Activated naive CD8-positive, alpha-beta T cell (primary cell): ENCODE results near the gene RSPH6A.
"Not testable (repeated sequence)": the region's sequence is repeated elsewhere in the genome, so short reads cannot be mapped to it uniquely, and the experiment has no call there.

Experiments used
- H3K27ac Mint-ChIP-seq: one replicate; pipeline ENCODE4 v1.8.0; 2021; ENCODE audit warnings: mixed read lengths
- H3K27me3 Mint-ChIP-seq: one replicate; pipeline ENCODE4 v1.8.0; 2021; ENCODE audit warnings: mixed read lengths
- H3K36me3 Mint-ChIP-seq: one replicate; pipeline ENCODE4 v1.8.0; 2021; ENCODE audit warnings: mixed read lengths
- H3K4me1 Mint-ChIP-seq: one replicate; pipeline ENCODE4 v1.8.0; 2021; ENCODE audit warnings: low read depth, mixed read lengths
- H3K4me3 Mint-ChIP-seq: one replicate; pipeline ENCODE4 v1.8.0; 2021; ENCODE audit warnings: mild to moderate bottlenecking, mixed read lengths
- H3K9me3 Mint-ChIP-seq: one replicate; pipeline ENCODE4 v1.8.0; 2021; ENCODE audit warnings: low read depth, mixed read lengths

RSPH6A gene

GRCh38 chr19:45799541-45799940 lies 15.6 kb downstream of the RSPH6A start:
- not testable (repeated sequence) for H3K36me3 Mint-ChIP-seq, H3K27ac Mint-ChIP-seq, H3K9me3 Mint-ChIP-seq, H3K4me3 Mint-ChIP-seq, H3K4me1 Mint-ChIP-seq
- H3K27me3 Mint-ChIP-seq: peaks cover 18% of the 10 kb centered on the region

GRCh38 chr19:45798995-45799517 lies 16.1 kb downstream of the RSPH6A start:
- Mint-ChIP-seq H3K4me3 (no peak overlapping the region), H3K27ac (no peak overlapping the region), H3K27me3 (peaks cover 19% of the 10 kb centered on the region), H3K4me1 (peaks cover 7% of the 10 kb centered on the region), H3K36me3 (no peaks in the 10 kb centered on the region), H3K9me3 (no peaks in the 10 kb centered on the region)

GRCh38 chr19:45794627-45795026 lies 20.5 kb downstream of the RSPH6A start:
- Mint-ChIP-seq H3K27me3 (peaks cover 18% of the 10 kb centered on the region), H3K27ac (no peak overlapping the region), H3K36me3 (peaks cover 3% of the 10 kb centered on the region), H3K9me3 (no peaks in the 10 kb centered on the region), H3K4me1 (peaks cover 35% of the 10 kb centered on the region), H3K4me3 (no peak overlapping the region)

- no peak overlapping the region for H3K4me3 Mint-ChIP-seq
- H3K9me3 Mint-ChIP-seq: no peaks in the 10 kb centered on the region
- peaks cover 17% of the 10 kb centered on the region for H3K27me3 Mint-ChIP-seq
- peaks cover 8% of the 10 kb centered on the region for H3K36me3 Mint-ChIP-seq
- no peak overlapping the region for H3K27ac Mint-ChIP-seq
- H3K4me1 Mint-ChIP-seq: peaks cover 34% of the 10 kb centered on the region
Measured at GRCh38 chr19:45793876-45794275, 21.2 kb downstream of the RSPH6A start.

- Mint-ChIP-seq H3K4me1 (peaks cover 33% of the 10 kb centered on the region), H3K4me3 (peak overlapping the region; percentile 83), H3K36me3 (peaks cover 13% of the 10 kb centered on the region), H3K27me3 (peaks cover 17% of the 10 kb centered on the region), H3K9me3 (no peaks in the 10 kb centered on the region), H3K27ac (peak overlapping the region; percentile 76)
Measured at GRCh38 chr19:45793178-45793564, 21.9 kb downstream of the RSPH6A start.

GRCh38 chr19:45792470-45793177 lies 22.5 kb downstream of the RSPH6A start, which contains the start of gene DMWD:
Gene DMWD, minus strand, starts transcription at chr19:45792845. Its CDS starts 89 bp downstream, at chr19:45792756.
- Mint-ChIP-seq H3K36me3 (peaks cover 16% of the 10 kb centered on the region), H3K4me1 (peaks cover 33% of the 10 kb centered on the region), H3K9me3 (no peaks in the 10 kb centered on the region), H3K27me3 (peaks cover 16% of the 10 kb centered on the region), H3K4me3 (peak within 1 kb of the TSS; percentile 96), H3K27ac (peak within 1 kb of the TSS; percentile 79)

- Mint-ChIP-seq H3K27ac (peak overlapping the region; percentile 79), H3K4me1 (peaks cover 33% of the 10 kb centered on the region), H3K36me3 (peaks cover 18% of the 10 kb centered on the region), H3K27me3 (peaks cover 16% of the 10 kb centered on the region), H3K9me3 (no peaks in the 10 kb centered on the region), H3K4me3 (peak overlapping the region; percentile 96)
Measured at GRCh38 chr19:45791744-45792469, 23.2 kb downstream of the RSPH6A start.

GRCh38 chr19:45790942-45791341 lies 24.2 kb downstream of the RSPH6A start:
- Mint-ChIP-seq H3K4me3 (peak overlapping the region; percentile 96), H3K27ac (no peak overlapping the region), H3K9me3 (no peaks in the 10 kb centered on the region)

GRCh38 chr19:45789035-45789786 lies 25.9 kb downstream of the RSPH6A start:
- H3K4me3 Mint-ChIP-seq: no peak overlapping the region
- H3K9me3 Mint-ChIP-seq: no peaks in the 10 kb centered on the region
- peaks cover 12% of the 10 kb centered on the region for H3K27me3 Mint-ChIP-seq
- H3K36me3 Mint-ChIP-seq: peaks cover 21% of the 10 kb centered on the region
- H3K27ac Mint-ChIP-seq: no peak overlapping the region
- peaks cover 30% of the 10 kb centered on the region for H3K4me1 Mint-ChIP-seq

More at GRCh38 chr19:45790942-45791341, 24.2 kb downstream of the RSPH6A start:
- peaks cover 33% of the 10 kb centered on the region for H3K4me1 Mint-ChIP-seq
- peaks cover 21% of the 10 kb centered on the region for H3K36me3 Mint-ChIP-seq
- H3K27me3 Mint-ChIP-seq: peaks cover 14% of the 10 kb centered on the region

GRCh38 chr19:45786533-45786894 lies 28.6 kb downstream of the RSPH6A start:
- Mint-ChIP-seq H3K4me1 (peaks cover 11% of the 10 kb centered on the region), H3K9me3 (no peaks in the 10 kb centered on the region), H3K27ac (no peak overlapping the region), H3K4me3 (no peak overlapping the region), H3K27me3 (peaks cover 9% of the 10 kb centered on the region), H3K36me3 (peaks cover 21% of the 10 kb centered on the region)

- peaks cover 20% of the 10 kb centered on the region for H3K36me3 Mint-ChIP-seq
- peaks cover 5% of the 10 kb centered on the region for H3K4me1 Mint-ChIP-seq
- no peaks in the 10 kb centered on the region for H3K9me3 Mint-ChIP-seq
- H3K27ac Mint-ChIP-seq: no peak overlapping the region
- H3K27me3 Mint-ChIP-seq: peaks cover 10% of the 10 kb centered on the region
- no peak overlapping the region for H3K4me3 Mint-ChIP-seq
Measured at GRCh38 chr19:45785781-45786532, 29.2 kb downstream of the RSPH6A start.

- H3K4me3 Mint-ChIP-seq: no peak overlapping the region
- peaks cover 1% of the 10 kb centered on the region for H3K4me1 Mint-ChIP-seq
- H3K27me3 Mint-ChIP-seq: peaks cover 12% of the 10 kb centered on the region
- no peaks in the 10 kb centered on the region for H3K9me3 Mint-ChIP-seq
- H3K27ac Mint-ChIP-seq: no peak overlapping the region
- peaks cover 18% of the 10 kb centered on the region for H3K36me3 Mint-ChIP-seq
Measured at GRCh38 chr19:45785097-45785496, 30.0 kb downstream of the RSPH6A start.

- Mint-ChIP-seq H3K4me3 (no peak overlapping the region), H3K27ac (no peak overlapping the region), H3K9me3 (no peaks in the 10 kb centered on the region), H3K36me3 (peaks cover 15% of the 10 kb centered on the region), H3K27me3 (peaks cover 15% of the 10 kb centered on the region), H3K4me1 (peaks cover 8% of the 10 kb centered on the region)
Measured at GRCh38 chr19:45784096-45784495, 31.0 kb downstream of the RSPH6A start.
